ENCODE measurements around the gene IFITM2.
"Not testable (repeated sequence)": the region's sequence is repeated elsewhere in the genome, so short reads cannot be mapped to it uniquely, and the experiment has no call there.

IFITM2 gene

GRCh38 chr11:304915-305843 lies 2.4 kb upstream of the IFITM2 start:
- intact Hi-C loops (cut with DNase I), result loop anchor here (10.0 kb wide), 1 partner anchor 50 kb away; no protein-coding TSS in a partner anchor
- peak in 5 of 10 donors; percentile 37 to 70 (median 47) for DNase-seq

- intact Hi-C loops (cut with DNase I), result loop anchor here (10.0 kb wide), 1 partner anchor 49 kb away; no protein-coding TSS in a partner anchor
- DNase-seq, result no peak
These were observed 1.8 kb upstream of the IFITM2 start for GRCh38 chr11:305844-306211.

DNA sequence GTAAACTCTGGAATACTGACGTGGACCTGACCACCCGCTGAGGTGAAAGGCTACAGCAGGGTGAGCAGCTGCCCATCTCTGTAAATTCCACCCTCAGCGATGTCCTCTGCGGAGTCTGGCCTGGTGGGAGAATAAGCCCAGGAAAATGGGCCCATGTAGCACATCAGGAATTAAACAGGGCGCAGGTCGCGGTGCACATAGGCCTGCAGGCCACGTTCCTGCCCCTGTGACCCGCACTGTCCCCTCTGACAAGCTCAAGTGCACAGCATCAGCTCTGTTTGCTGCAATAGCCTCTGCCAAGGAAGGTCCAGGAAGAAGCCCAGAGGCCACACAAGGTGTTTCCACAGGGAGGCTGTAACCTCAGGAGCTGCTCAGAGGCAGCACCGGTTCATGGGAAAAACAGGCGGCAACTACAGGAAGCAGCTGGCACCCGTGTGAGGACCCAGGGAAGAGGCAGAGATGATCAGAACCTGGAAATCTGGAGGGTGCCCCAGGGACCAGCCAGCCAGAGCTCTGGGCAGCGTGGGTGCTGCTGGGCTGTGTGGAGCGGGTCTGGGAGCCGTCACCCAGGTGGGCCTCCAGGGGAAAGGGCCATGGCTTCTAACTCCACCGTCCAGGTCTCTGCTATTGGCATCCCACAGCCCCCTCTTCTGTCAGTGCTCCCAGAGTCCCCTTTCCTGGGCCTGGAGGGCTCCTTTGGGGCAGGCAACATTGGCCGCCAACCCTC lies 808 bp upstream of the IFITM2 start:
- DNase-seq, result peak in 1 of 10 donors; percentile 53
- intact Hi-C loops (cut with DNase I), result loop anchor here (10.0 kb wide), 1 partner anchor 48 kb away; no protein-coding TSS in a partner anchor

GRCh38 chr11:308740-309665 lies 1.4 kb downstream of the IFITM2 start:
- DNase-seq, result peak in 1 of 10 donors; percentile 42
- intact Hi-C loops (cut with DNase I), result loop anchor here (10.0 kb wide), 1 partner anchor 46 kb away; no protein-coding TSS in a partner anchor

GRCh38 chr11:309979-310572 lies 2.5 kb downstream of the IFITM2 start:
- intact Hi-C loops (cut with DNase I), result loop anchor here (10.0 kb wide), 1 partner anchor 45 kb away; no protein-coding TSS in a partner anchor
- peak in 1 of 10 donors; percentile 37 for DNase-seq

DNA sequence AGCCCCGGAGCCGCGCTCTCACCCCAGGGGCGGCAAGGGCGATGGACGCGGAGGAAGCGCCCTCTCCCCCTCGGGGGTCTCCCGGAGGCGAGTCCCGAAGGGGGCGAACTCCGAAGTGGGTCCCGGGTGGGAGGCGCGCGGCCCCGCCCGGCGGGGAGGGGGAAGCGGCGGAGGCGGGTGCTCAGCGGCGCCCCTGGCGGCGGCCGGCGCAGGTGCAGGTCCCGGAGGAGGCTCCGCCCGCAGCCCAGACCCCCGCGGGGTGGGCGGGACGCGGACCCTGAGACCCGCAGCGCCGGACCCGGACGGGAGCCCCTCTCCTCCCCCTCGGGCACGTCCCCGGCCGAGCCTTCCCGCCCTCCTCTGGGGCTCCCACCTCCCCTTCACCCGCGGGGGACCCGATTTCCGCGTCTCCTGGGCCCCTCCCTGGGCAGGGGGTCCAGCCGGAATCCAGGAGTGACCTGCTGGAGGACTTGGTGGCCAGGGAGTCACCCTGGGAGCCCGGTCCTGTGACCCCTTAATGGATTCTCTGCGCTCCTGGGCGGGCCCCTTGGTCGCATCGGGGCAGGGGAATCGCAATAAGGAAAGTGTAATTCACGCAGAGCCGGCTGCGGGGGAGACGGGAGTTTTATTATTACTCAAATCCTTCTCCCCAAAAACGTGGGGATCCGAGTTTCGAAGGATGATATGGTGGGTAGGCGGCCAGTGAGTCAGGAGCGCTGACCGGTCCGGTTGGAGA lies 3.6 kb downstream of the IFITM2 start:
- intact Hi-C loops (cut with DNase I), result not testable (repeated sequence)
- DNase-seq, result peak in 1 of 10 donors; percentile 10

DNA sequence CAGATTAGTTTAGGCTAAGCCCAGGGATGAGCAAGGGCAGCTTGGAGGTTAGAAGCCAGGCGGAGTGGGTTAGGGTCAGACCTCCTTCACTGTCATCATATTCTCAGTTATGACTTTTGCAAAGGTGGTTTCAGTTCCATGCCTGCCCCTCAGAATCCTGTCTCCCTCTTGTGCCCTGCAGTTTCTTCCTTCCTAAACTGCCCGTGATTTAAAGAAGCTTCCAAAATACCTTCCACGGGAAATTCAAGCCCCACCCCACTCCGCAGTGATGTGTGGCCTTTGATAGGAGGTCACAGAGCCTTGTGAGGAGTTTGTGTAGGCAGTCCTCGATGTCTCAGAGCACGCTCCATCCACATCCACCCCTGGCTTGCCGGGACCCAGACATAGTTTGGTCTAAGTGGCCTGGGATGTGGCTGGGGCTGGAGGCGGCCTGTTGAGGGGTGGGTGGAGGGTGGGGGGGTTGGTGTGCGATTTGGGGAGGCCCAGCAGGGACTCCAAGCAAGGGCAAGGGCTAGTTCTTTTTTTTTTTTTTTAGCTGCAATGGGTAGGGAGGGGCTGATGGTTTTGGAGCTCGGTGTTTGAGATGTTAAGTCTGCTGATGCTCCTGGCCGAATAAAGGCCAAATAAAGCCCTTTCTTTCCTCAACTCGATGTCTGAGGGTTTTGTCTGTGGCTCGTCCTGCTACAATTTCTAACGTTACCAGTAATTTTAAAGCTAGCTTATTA lies 4.6 kb downstream of the IFITM2 start:
- peak in 1 of 10 donors; percentile 25 for DNase-seq
- intact Hi-C loops (cut with DNase I), result no loop called here

DNA sequence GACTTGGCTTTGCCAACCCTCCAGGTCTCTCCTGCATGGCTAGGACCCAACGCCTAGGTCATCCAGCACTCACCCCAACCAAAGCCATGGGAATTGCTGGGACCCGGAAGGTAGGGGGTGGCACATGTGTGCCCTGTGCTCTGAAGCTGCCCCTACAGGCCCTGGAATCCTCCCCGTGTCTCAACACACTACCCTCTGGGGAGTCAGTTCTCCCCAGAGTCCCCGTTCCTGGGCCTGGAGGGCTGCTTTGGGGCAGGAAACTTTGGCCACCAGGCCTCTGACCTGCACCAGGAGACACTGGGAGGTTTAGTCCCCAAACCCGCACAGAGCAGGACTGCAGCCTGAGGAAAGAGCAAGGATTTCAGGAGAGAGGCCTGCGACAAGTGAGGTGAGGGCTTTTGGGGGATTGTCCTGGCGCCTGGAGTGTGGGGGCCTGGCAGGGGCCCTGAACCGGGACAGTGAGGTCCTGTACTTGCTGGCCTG lies 5.7 kb downstream of the IFITM2 start:
- peak in 1 of 10 donors; percentile 48 for DNase-seq
- intact Hi-C loops (cut with DNase I), result no loop called here

- DNase-seq, result peak in 1 of 10 donors; percentile 65
- intact Hi-C loops (cut with DNase I), result no loop called here
These were observed 6.4 kb downstream of the IFITM2 start, which contains the start of gene IFITM1 for GRCh38 chr11:313787-314553. IFITM1 (plus strand) TSS chr11:314040; CDS start chr11:314171, 131 bp downstream.

DNA sequence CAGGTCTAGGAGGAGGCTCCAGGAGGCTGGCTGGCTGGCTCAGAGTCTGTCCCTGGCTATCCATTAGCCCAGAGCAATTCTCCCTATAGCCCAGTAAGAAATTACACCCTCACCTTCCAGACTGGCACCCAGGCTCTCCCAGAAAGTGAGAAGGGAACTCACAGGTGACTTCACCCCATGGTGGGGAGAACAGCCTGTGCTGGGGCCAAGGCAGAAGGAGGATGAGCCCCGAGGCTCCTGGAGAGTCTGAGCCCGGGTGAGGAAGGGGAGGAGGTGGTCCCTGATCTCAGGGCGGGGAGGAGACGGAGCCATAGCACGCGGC lies 6.9 kb downstream of the IFITM2 start:
- intact Hi-C loops (cut with DNase I), result not testable (repeated sequence)
- DNase-seq, result peak in 1 of 10 donors; percentile 42

DNA sequence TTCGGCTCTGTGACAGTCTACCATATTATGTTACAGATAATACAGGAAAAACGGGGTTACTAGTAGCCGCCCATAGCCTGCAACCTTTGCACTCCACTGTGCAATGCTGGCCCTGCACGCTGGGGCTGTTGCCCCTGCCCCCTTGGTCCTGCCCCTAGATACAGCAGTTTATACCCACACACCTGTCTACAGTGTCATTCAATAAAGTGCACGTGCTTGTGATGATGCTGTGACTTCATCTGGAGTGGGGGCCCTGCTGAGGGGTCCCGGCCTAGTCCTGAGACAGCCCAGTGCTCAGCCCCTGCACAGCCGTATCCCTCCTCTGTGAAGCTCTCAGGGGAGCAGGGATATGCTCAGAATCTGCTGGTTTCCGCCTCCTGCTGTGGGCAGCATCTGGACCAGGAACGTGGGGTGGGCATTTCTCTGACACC lies 7.5 kb downstream of the IFITM2 start:
- DNase-seq, result peak in 2 of 10 donors; percentile 3 to 64
- intact Hi-C loops (cut with DNase I), result no loop called here

- intact Hi-C loops (cut with DNase I), result no loop called here
- DNase-seq, result peak in 3 of 10 donors; percentile 3 to 73 (median 66)
These were observed 7.9 kb downstream of the IFITM2 start for GRCh38 chr11:315516-315994.

- intact Hi-C loops (cut with DNase I), result no loop called here
- DNase-seq, result peak in 4 of 10 donors; percentile 10 to 84 (median 61)
These were observed 8.6 kb downstream of the IFITM2 start for GRCh38 chr11:316031-316701.

- no peak for DNase-seq
- intact Hi-C loops (cut with DNase I), result no loop called here
These were observed 9.3 kb downstream of the IFITM2 start for GRCh38 chr11:316891-317301.

DNA sequence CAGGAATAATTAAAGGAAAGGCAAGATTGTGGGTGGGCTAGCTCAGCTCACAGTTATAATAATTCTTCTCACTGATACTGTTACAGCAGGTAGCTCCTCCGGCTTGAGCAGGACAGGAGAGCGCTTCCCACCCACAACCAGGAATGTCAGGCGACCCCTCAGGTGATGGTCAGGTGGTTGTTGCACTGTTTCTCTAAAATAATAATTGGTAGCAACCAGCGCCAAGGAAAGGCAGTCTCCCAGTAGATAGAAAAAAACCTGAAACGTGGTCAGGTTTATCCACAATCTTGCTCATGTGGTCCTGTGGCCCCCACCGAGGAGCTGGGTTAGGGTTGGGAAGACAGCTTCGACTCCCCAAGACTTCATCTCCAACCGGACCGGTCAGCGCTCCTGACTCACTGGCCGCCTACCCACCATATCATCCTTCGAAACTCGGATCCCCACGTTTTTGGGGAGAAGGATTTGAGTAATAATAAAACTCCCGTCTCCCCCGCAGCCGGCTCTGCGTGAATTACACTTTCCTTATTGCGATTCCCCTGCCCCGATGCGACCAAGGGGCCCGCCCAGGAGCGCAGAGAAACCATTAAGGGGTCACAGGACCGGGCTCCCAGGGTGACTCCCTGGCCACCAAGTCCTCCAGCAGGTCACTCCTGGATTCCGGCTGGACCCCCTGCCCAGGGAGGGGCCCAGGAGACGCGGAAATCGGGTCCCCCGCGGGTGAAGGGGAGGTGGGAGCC lies 10.2 kb downstream of the IFITM2 start:
- peak in 1 of 10 donors; percentile 10 for DNase-seq
- intact Hi-C loops (cut with DNase I), result not testable (repeated sequence)
